HG03469 (cell line): Measurements from ENCODE around the gene FILIP1L.
"Not testable (repeated sequence)": the region's sequence is repeated elsewhere in the genome, so short reads cannot be mapped to it uniquely, and the experiment has no call there.

Source experiments
- ATAC-seq: cut with Tn5 transposase; IDR thresholded peaks from one replicate; pipeline ENCODE4 v1.9.1; 2021; ENCODE audit warnings: mild to moderate bottlenecking, moderate library complexity, moderate number of reproducible peaks; ENCODE audit not compliant: unreplicated experiment

FILIP1L gene

GRCh38 chr3:100075851-100076730 lies 38.2 kb downstream of the FILIP1L start:
- ATAC-seq, result no peak

GRCh38 chr3:100075196-100075595 lies 39.1 kb downstream of the FILIP1L start:
- ATAC-seq, result no peak

GRCh38 chr3:100073714-100074307 lies 40.5 kb downstream of the FILIP1L start:
- no peak for ATAC-seq

- no peak for ATAC-seq
Measured at GRCh38 chr3:100073049-100073713, 41.1 kb downstream of the FILIP1L start.

GRCh38 chr3:100072326-100073048 lies 41.8 kb downstream of the FILIP1L start:
- peak; percentile 61 for ATAC-seq

- no peak for ATAC-seq
Measured at GRCh38 chr3:100069472-100069871, 44.8 kb downstream of the FILIP1L start.

GRCh38 chr3:100068826-100069225 lies 45.5 kb downstream of the FILIP1L start:
- ATAC-seq, result peak; percentile 51

GRCh38 chr3:100067589-100067988 lies 46.7 kb downstream of the FILIP1L start:
- no peak for ATAC-seq

GRCh38 chr3:100063929-100064461 lies 50.3 kb downstream of the FILIP1L start:
- ATAC-seq, result no peak

GRCh38 chr3:100062665-100063064 lies 51.6 kb downstream of the FILIP1L start:
- no peak for ATAC-seq

GRCh38 chr3:100060685-100061484 lies 53.4 kb downstream of the FILIP1L start:
- ATAC-seq, result no peak

- ATAC-seq, result no peak
Measured at GRCh38 chr3:100059472-100059871, 54.8 kb downstream of the FILIP1L start.

GRCh38 chr3:100057716-100058575 lies 56.4 kb downstream of the FILIP1L start:
- ATAC-seq, result no peak

GRCh38 chr3:100053951-100054620 lies 60.2 kb downstream of the FILIP1L start:
- ATAC-seq, result no peak

- not testable (repeated sequence) for ATAC-seq
Measured at GRCh38 chr3:100051513-100051912, 62.8 kb downstream of the FILIP1L start.

GRCh38 chr3:100048248-100048647 lies 66.1 kb downstream of the FILIP1L start:
- ATAC-seq, result no peak

GRCh38 chr3:100047455-100048141 lies 66.7 kb downstream of the FILIP1L start:
- ATAC-seq, result peak; percentile 52

- no peak for ATAC-seq
Measured at GRCh38 chr3:100046986-100047385, 67.3 kb downstream of the FILIP1L start.
